Measurements from ENCODE around the gene CDH24.
"Not testable (repeated sequence)": the region's sequence is repeated elsewhere in the genome, so short reads cannot be mapped to it uniquely, and the experiment has no call there.

CDH24 gene

DNA sequence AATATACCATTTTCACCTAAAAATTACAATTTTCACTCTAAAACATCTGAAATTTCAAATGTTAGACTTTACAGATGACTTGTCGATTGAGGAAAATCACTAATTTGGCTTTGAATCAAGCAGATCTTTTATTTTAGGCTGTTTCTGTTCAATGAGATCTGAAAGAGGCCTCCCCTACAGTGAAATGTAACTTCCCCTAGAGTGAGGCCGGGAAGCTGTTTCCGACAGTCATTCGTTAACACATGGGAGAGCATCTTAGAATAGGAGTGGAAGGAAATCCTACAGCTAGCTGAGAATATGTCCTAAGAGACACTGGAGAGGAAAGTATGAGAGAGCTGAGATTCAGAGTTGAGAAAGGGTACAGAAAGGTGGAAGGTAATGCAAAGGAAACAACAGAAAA is 41.7 kb downstream of the CDH24 start:
- no peak for DNase-seq

DNA sequence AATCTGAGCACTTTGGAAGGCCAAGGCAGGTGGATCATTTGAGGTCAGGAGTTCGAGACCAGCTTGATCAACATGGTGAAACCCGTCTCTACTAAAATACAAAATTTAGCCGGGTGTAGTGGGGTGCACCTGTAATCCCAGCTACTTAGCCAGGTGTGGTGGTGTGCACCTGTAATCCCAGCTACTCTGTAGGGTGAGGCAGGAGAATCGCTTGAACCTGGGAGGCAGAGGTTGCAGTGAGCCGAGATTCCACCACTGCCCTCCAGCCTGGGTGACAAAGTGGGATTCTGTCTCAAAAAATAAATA is 43.6 kb downstream of the CDH24 start:
- not testable (repeated sequence) for DNase-seq

DNA sequence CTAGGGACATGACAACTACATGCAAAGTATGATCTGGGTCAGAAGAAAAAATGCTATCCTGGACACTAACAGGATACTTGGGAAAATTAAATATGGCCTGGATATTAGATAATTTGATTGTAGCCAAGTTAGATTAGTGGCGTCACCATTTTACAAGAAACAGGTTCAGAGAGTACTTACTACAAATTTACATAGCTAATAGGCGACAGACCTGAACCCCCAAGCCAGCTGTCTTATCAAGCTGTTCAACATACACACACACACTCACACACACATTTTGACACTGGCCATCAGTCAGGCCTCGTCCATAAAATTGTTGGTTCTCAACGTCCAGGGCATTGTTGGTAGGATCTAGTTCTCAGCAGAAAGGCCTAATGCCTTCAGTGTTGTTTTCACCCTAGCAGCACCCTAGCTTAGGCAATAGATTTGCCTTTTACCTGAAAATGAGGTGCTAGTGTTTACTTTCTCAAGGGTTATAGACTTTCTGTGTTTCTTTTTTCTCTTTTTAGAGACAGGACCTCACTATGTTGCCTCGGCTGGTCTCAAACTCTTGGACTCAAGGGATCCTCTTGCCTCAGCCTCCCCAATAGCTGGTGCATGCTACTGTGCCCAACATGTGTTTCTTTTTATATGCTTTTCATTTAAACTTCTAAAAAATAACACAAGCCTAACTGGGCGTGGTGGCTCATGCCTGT is 44.1 kb downstream of the CDH24 start:
- no peak for DNase-seq

DNA sequence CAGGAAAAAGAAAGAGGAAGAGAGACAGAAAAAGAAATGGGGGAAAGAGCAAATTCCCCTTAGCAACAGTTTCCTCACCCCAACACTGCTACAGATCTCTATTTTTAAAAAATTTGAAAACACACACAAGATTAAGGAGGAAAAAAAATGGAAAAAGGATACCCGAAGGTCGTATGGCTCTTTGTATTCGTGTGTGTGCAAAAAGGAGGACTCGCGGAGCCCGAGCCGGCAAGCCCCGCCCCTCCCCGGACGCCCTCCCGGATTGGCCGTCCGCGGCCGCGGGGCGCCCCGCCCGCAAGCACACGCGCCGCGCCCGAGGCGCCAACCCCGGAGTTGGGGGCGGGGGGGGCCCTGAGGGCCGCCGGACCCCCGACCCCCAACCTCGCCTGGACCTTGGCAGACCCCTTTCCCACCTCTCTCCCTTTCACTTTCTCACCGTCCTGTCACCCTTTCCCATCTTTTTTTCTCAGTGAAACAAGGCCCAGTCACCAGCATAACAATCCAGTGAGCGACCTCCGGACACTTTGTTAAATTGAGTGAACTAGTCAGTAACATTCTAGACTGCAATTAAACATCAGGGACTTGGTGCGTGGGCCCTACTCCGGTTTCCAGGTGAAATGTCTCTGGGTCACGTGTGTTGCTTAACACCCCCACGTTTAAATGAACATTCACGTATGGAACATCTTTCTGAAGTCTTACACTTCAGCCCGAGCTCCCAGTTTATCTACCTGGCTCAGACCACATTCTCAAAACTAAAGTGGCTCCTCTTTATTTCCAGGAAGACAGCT is 47.2 kb downstream of the CDH24 start, which contains the start of gene C14orf93:
Gene C14orf93, minus strand, starts transcription at position 205 of the 788 bp plus-strand sequence. CDS start 11,120 bp downstream, outside the sequence.
- peak; percentile 82 for DNase-seq

DNA sequence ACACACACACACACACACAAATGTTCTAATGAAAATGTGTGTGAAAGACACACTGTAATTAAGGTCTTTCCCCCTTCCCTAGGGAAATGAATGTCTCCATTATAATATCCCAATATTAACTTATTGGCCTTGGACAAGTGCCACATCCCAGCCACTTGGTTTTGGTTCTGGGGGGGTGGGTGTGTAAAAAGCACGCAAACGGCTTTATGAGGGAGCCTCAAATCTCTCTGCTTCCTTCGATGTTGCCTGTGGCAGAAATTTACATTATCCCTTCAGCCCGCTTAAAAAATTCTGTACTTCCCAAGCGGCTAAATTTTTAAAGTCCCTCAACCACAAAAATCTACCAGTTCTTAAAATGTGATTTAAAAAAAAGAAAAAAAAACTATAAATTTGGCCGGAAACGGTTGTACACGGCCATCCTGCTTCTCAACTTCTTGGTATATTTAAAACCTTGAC is 47.8 kb downstream of the CDH24 start:
- no peak for DNase-seq

DNA sequence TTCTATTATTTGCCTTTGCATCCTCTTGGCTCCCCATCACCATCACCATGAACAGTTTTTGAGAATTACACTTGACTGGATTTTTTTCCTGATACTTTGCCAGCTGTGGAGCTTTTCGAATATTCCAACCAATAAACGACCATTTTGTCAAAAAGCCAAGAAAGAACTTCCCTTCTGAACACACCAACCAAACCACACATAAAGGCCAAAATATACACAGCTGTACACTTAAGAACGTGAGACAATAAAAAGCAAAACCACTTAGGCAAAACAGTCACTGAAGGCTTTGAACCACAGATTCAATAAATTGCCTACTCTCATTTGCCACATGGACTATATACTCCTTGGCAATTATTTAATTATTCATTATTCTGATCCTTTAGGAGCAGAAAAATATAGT is 48.5 kb downstream of the CDH24 start:
- no peak for DNase-seq

DNA sequence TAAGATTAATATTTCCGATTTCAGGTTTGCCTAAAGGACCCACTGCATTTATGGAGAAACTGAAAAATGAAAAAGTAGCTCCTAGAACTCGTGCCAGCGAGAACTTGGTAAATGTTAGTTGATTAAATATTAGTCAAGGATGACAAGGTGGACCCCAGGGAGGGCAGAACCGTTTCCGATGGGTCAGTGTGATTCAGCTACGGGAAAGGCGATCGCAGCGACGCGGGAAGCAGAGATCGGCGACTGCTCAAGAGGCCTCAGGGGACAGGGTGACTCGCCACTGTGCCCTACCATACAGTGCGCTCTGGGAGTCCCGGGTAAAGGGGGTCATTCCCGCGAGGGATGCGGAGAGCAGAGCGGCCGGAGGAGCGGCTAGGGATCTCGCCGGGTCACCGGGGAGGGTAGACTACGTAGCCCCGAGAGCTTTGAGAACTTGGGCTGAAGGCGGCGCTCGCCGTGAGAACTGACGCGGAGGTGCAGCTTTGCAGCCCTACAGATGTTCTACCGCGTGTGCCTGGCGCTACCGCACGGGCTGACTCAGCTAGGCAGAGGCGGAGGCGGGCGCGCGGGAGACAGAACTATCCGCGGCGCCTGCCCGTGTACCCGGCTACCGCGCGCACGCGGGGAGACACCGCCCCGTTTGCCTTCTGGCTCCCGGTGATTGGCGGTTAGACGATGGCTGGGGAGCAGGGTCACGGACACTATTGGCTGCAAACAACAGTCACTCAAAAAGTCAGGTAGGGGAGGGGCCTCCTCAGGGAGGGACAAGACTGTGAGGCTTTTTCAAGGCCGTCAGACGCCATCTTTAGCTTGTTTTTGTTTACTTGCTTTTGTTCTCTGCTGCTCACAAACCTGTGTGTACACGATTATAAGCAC is 50.5 kb downstream of the CDH24 start:
- DNase-seq, result peak; percentile 96

DNA sequence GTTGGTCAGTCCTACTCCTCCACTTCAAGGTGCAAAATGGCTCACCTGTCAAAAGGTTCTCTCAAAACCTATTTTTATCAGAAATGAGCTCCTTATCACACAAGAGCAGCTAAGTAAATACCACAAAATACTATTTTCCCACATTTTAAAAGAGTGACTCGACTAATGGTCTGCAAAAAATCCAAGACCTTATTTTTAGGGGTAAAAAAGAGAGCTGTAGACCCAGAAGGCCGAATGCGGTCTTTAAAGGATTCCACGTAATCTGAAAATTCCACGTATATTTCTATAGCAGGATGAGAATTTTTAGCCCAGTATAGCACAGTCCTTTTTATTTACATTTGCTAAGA is 51.2 kb downstream of the CDH24 start:
- no peak for DNase-seq

DNA sequence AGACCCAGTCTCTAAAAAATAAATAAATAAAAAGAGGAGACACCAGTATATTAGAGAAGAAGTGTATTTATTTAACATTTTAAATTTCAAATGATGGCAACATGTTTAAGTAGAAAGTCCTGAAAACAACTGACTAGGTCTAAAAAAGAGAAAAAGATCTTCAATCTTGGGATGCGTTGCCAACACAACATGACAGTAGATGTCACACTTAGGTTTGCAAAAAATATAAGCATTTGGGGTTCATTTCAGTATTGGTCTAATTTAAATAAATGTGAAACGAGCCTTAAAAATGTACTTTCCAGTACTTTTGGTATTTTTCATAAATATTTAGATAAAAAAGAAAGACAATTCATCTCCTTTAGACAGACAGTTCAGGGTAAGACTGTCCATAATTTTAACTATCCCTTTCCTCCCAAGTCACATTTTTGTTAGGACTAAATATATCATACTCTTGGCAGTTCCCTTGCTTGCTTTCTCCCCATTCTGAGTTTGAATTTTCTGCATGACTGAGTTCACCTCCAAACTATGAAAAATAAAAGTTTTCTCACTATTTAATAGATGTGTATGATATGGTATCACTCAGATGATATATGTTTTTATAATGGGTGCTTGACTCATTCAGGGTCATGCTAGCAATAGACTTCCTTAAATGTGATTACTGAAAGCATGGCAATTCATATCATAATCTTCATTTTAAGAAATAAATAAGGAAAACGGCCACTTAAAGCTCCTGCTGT is 51.7 kb downstream of the CDH24 start:
- DNase-seq, result no peak

DNA sequence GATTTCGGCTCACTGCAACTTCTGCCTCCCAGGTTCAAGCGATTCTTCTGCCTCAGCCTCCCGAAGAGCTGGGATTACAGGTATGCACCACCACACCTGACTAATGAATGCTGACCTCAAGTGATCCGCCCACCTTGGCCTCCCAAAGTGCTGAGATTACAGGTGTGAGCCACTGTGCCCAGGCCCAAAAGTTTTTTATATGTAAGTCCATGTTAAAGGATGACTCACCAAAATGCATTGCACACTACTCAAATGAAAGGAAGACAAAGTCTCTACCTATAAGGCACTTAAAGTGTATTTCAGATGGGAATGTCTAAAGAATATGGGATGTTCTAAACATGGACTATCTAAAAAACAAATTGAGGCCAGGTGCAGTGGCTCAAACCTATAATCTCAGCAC is 53.0 kb downstream of the CDH24 start:
- DNase-seq, result not testable (repeated sequence)

DNA sequence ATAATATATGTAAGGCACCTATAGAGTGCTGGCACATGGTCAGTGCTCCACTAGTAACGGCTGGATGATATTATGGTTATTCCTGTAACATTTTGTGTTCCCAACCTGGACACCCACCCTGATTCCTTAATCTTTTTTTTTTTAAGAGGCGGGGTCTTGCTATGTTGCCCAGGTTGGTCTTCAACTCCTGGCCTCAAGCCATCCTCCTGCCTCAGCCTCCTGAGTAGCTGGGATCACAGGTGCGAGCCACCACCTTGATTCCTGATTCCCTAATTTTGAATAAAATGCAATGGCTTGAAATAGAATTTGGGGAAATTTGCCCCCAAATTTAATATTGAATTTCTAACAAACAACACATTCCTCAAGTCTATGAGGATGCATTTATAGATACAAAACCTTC is 54.7 kb downstream of the CDH24 start:
- DNase-seq, result no peak

DNA sequence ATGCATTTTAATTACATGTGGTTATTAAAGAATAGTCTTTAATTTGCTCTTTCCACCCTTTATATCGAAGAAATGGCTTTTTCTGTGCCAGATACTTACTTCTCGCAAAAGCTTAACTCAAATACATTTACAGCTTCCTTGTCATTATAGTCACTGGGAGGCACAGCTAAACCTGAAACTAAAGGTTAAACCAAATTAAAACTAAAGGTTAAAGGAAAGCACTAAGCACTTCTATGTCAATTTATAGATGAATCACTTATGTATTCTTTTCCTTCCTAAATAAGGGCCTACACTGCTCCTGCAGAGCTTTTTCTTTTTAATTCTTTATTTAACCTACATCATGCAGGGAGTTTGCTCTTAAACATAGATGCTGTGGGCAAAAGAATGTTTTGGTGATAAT is 56.5 kb downstream of the CDH24 start:
- DNase-seq, result no peak

DNA sequence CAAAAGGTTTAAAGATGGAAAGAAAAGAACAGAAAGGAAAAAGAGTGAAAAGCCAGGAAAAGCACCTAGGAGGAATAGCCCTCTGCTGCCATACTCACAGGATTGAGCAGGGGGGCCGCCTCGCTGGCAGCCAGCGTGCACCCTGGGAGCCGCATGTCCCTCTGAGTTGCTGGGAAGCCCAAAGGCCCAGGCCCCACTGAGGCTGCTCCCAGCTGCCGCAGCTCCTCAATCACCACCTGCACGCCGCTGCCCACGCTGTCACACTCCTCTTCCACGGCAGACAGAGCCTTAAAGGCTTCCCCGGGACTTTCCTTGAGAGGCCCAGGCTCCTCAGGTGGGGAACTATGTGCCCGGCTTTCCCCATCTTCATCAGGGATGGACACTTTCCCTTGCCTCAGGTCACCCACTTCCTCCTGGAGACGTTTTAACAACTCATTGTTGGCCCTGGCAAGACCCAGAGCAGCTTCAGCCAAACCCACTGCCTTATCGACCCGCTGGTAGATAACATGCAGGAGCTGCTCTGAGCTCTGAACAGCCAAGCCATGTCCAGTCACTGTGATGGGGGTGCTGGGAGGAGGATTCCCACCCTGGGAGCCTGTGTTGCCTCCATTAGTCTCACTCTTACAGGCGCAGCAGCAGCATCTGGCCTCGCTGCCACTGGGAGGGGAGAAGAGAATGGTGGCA is 58.8 kb downstream of the CDH24 start:
- DNase-seq, result no peak

DNA sequence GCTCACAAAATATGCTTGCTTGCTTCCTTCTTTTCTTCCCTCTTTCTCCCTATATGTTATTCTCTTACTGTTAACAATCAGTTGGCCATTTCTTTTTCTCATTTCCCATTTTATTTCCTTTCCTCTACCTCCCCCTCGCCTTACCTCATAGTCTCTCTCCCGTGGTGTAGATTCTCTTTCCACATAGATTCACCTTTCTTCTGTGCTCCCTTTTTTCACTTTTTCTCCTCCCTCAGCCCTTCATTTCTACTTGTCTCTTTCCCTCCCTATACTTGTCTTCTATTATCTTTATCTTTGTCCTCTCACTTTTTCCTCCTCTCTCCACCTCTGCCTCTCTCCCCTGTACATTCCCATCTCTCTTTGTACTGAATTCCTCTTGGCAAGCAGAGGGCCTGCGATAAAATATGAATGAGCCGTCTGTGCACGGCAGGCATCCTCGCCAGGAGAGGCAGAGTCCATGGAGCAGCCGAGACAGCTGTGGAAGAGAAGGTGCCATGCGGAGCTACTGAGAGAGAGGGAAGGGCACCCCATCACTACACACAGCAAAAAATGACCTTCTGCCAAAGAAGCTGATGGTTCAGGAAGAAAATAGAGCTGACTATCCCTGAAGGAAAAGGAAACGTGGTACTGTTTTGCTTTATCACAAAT is 59.5 kb downstream of the CDH24 start:
- no peak for DNase-seq
